NK-92 treated with Interleukin-12 subunit alpha and Interleukin-12 subunit beta, amount 100 ng/mL, for 24 hours (cell line): ENCODE measurements around the gene DNAJC6.
"Not testable (repeated sequence)": the region's sequence is repeated elsewhere in the genome, so short reads cannot be mapped to it uniquely, and the experiment has no call there.

Experiments
- DNase-seq: peaks from one replicate; lab custom pipeline; 2025; lab: John Stamatoyannopoulos, UW

DNAJC6 gene

GRCh38 chr1:65309304-65310077 lies at the start of gene DNAJC6:
Gene DNAJC6, plus strand, starts transcription at chr1:65309543. Its CDS starts 203 bp downstream, at chr1:65309746.
- no peak for DNase-seq

- no peak for DNase-seq
Observed at GRCh38 chr1:65259816-65260215, 49.5 kb upstream of the DNAJC6 start.

GRCh38 chr1:65260851-65261473 lies 48.4 kb upstream of the DNAJC6 start:
- DNase-seq: peak; percentile 9

- DNase-seq: no peak
Observed at GRCh38 chr1:65263286-65263685, 46.1 kb upstream of the DNAJC6 start.

GRCh38 chr1:65264197-65264929 lies 45.0 kb upstream of the DNAJC6 start:
- no peak for DNase-seq

- DNase-seq: no peak
Observed at GRCh38 chr1:65265296-65265650, 44.1 kb upstream of the DNAJC6 start.

- DNase-seq: no peak
Observed at GRCh38 chr1:65265651-65266351, 43.5 kb upstream of the DNAJC6 start.

- DNase-seq: no peak
Observed at GRCh38 chr1:65266476-65266875, 42.9 kb upstream of the DNAJC6 start.

- no peak for DNase-seq
Observed at GRCh38 chr1:65267271-65267670, 42.1 kb upstream of the DNAJC6 start.

GRCh38 chr1:65267683-65268082 lies 41.7 kb upstream of the DNAJC6 start:
- no peak for DNase-seq

GRCh38 chr1:65269612-65270011 lies 39.7 kb upstream of the DNAJC6 start:
- DNase-seq: no peak

GRCh38 chr1:65276197-65276939 lies 33.0 kb upstream of the DNAJC6 start:
- DNase-seq: no peak

GRCh38 chr1:65277605-65278347 lies 31.6 kb upstream of the DNAJC6 start:
- DNase-seq: no peak

GRCh38 chr1:65278376-65279069 lies 30.8 kb upstream of the DNAJC6 start:
- no peak for DNase-seq

GRCh38 chr1:65279070-65279779 lies 30.1 kb upstream of the DNAJC6 start:
- no peak for DNase-seq

GRCh38 chr1:65281846-65282245 lies 27.5 kb upstream of the DNAJC6 start:
- no peak for DNase-seq

GRCh38 chr1:65284229-65284628 lies 25.1 kb upstream of the DNAJC6 start:
- DNase-seq: no peak

- DNase-seq: no peak
Observed at GRCh38 chr1:65289449-65289848, 19.9 kb upstream of the DNAJC6 start.

- not testable (repeated sequence) for DNase-seq
Observed at GRCh38 chr1:65291818-65292217, 17.5 kb upstream of the DNAJC6 start.
